SK-N-MC (cell line): ENCODE results near the gene L3MBTL4.
"Not testable (repeated sequence)": the region's sequence is repeated elsewhere in the genome, so short reads cannot be mapped to it uniquely, and the experiment has no call there.

Source experiments
- EZH2 ChIP-seq: fragments of 200-600 bp; sonication (generic); IDR thresholded peaks from one replicate; pipeline ENCODE4 v1.6.1; 2017; ENCODE audit warnings: antibody characterized with exemption
- FOXP2 ChIP-seq: optimal IDR thresholded peaks from 2 replicates; pipeline ENCODE3; 2011; ENCODE audit warnings: mild to moderate bottlenecking, moderate library complexity; ENCODE audit not compliant: insufficient read depth; ENCODE audit errors: extremely low read length, control extremely low read depth
- POLR2AphosphoS5 ChIP-seq: IDR thresholded peaks from 2 replicates; pipeline ENCODE4 v1.6.1; 2012; ENCODE audit warnings: mild to moderate bottlenecking, low read depth, low read length, borderline replicate concordance

DNA sequence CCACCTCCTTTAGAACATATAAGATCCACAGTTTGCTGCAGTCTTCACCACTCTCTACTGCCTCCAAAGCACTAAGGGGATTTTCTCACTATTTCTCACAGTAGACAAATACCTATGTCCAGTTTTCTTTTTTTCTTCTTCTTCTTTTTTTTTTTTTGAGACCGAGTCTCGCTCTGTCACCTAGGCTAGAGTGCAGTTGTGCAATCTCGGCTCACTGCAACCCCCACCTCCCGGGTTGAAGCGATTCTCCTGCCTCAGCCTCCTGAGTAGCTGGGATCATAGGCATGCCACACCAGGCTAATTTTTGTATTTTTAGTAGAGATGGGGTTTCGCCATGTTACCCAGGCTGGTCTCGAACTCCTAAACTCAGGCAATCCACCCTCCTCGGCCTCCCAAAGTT lies 6.2 kb downstream of the L3MBTL4 start:
- TF ChIP-seq POLR2AphosphoS5, EZH2, FOXP2: not testable (repeated sequence)
